Muscle of leg (tissue), 11 donors: ENCODE measurements around the gene ZKSCAN8. TPM values are rescaled to one million over a fixed set of nuclear protein-coding genes. Genes with fewer than 3 reads are reported as not detected.
A peak's percentile ranks its signal among the peaks of the same experiment; 100 is the strongest.

Source experiments
- DNase-seq: peaks from one replicate; pipeline ENCODE4 v3.0.0; 2013
- H3K27ac ChIP-seq: one replicate; pipeline ENCODE4 v1.5.1; 2013; ENCODE audit warnings: mild to moderate bottlenecking, low read length, control low read depth
- H3K27me3 ChIP-seq: one replicate; pipeline ENCODE4 v1.6.1; 2013; ENCODE audit warnings: low read length; ENCODE audit not compliant: control insufficient read depth, insufficient read depth
- H3K36me3 ChIP-seq: one replicate; pipeline ENCODE4 v1.6.1; 2013; ENCODE audit warnings: low read length; ENCODE audit not compliant: control insufficient read depth, insufficient read depth
- H3K4me1 ChIP-seq: one replicate; pipeline ENCODE4 v1.6.1; 2013; ENCODE audit warnings: low read length; ENCODE audit not compliant: control insufficient read depth, insufficient read depth
- H3K4me3 ChIP-seq: one replicate; pipeline ENCODE4 v1.5.1; 2013; ENCODE audit warnings: low read length, control low read depth
- H3K9me3 ChIP-seq: replicated peaks from 2 replicates; pipeline ENCODE4 v1.6.1; 2013; ENCODE audit warnings: low read depth, low read length; ENCODE audit not compliant: control insufficient read depth
- WGBS: methylation state at CpG from one replicate; pipeline ENCODE4 v1.1.5; 2013; ENCODE audit warnings: missing lambda C conversion rate; ENCODE audit not compliant: insufficient coverage; 5-methylcytosine and 5-hydroxymethylcytosine counted together
- polyA plus RNA-seq, 8 donors: library from polyadenylated mRNA; unstranded; fragments of 120-200 nt; gene quantifications; one replicate each; pipeline versions ENCODE4 v1.2.1 to v1.2.3, GENCODE V29; 2013; ENCODE audit warnings: inconsistent platforms in 1 of 8, low replicate concordance in 1 of 8; ENCODE audit not compliant: insufficient read length in 8 of 8, insufficient read depth in 1 of 8
- total RNA-seq: library from RNA; stranded (reverse); fragments of 120-200 nt; gene quantifications from one replicate; pipeline ENCODE4 v1.2.4, GENCODE V29; 2013

ZKSCAN8 gene
- total and polyA plus RNA-seq, 9 donors, result 17.1 to 24.4 (median 20.2) TPM

GRCh38 chr6:28159029-28159607 lies 17.4 kb downstream of the ZKSCAN8 start:
- Histone ChIP-seq H3K36me3 (peaks cover 18% of the 10 kb centered on the region), H3K27ac (no peak overlapping the region), H3K4me3 (no peak overlapping the region), H3K27me3 (no peaks in the 10 kb centered on the region), H3K4me1 (peaks cover 10% of the 10 kb centered on the region), H3K9me3 (no peaks in the 10 kb centered on the region)
- DNase-seq, result no peak
- no CpG with 5 or more reads among the region's 4 CpGs for WGBS

- 90% methylated on average over 1 of the region's 2 CpGs for WGBS
- no peaks in the 10 kb centered on the region for H3K27me3 ChIP-seq
Observed at GRCh38 chr6:28160233-28160632, 18.6 kb downstream of the ZKSCAN8 start.

GRCh38 chr6:28161410-28162079 lies 19.9 kb downstream of the ZKSCAN8 start:
- peaks cover 10% of the 10 kb centered on the region for H3K36me3 ChIP-seq
- H3K27me3 ChIP-seq, result no peaks in the 10 kb centered on the region
- H3K4me1 ChIP-seq, result peaks cover 12% of the 10 kb centered on the region
- peak overlapping the region; percentile 56 for H3K4me3 ChIP-seq
- DNase-seq, result peak; percentile 82
- H3K9me3 ChIP-seq, result no peaks in the 10 kb centered on the region
- H3K27ac ChIP-seq, result peak overlapping the region; percentile 58
- WGBS, result 9% methylated on average over 28 of the region's 32 CpGs

More at GRCh38 chr6:28160233-28160632, 18.6 kb downstream of the ZKSCAN8 start:
- Histone ChIP-seq H3K9me3 (no peaks in the 10 kb centered on the region), H3K27ac (no peak overlapping the region), H3K4me1 (peaks cover 12% of the 10 kb centered on the region), H3K36me3 (peaks cover 10% of the 10 kb centered on the region), H3K4me3 (no peak overlapping the region)
- DNase-seq, result no peak

- Histone ChIP-seq H3K9me3 (no peaks in the 10 kb centered on the region), H3K27ac (peak overlapping the region; percentile 44), H3K36me3 (peaks cover 2% of the 10 kb centered on the region), H3K4me1 (peaks cover 12% of the 10 kb centered on the region), H3K27me3 (no peaks in the 10 kb centered on the region), H3K4me3 (no peak overlapping the region)
- WGBS, result no CpG with 5 or more reads among the region's 1 CpG
- DNase-seq, result peak; percentile 34
Observed at GRCh38 chr6:28165563-28165962, 23.9 kb downstream of the ZKSCAN8 start.

GRCh38 chr6:28167068-28167467 lies 25.4 kb downstream of the ZKSCAN8 start:
- WGBS, result no CpG with 5 or more reads among the region's 4 CpGs
- no peak overlapping the region for H3K4me3 ChIP-seq
- H3K36me3 ChIP-seq, result peaks cover 2% of the 10 kb centered on the region
- no peaks in the 10 kb centered on the region for H3K27me3 ChIP-seq
- H3K9me3 ChIP-seq, result no peaks in the 10 kb centered on the region
- H3K4me1 ChIP-seq, result peaks cover 4% of the 10 kb centered on the region
- no peak overlapping the region for H3K27ac ChIP-seq
- DNase-seq, result no peak

GRCh38 chr6:28167926-28168325 lies 26.2 kb downstream of the ZKSCAN8 start:
- H3K9me3 ChIP-seq, result no peaks in the 10 kb centered on the region
- no CpG with 5 or more reads among the region's 1 CpG for WGBS
- DNase-seq, result no peak
- peaks cover 2% of the 10 kb centered on the region for H3K36me3 ChIP-seq
- no peak overlapping the region for H3K4me3 ChIP-seq
- H3K4me1 ChIP-seq, result peaks cover 2% of the 10 kb centered on the region
- H3K27ac ChIP-seq, result no peak overlapping the region
- H3K27me3 ChIP-seq, result no peaks in the 10 kb centered on the region

- Histone ChIP-seq H3K27ac (no peak overlapping the region), H3K9me3 (no peaks in the 10 kb centered on the region), H3K27me3 (no peaks in the 10 kb centered on the region), H3K4me1 (no peaks in the 10 kb centered on the region), H3K4me3 (no peak overlapping the region), H3K36me3 (peaks cover 2% of the 10 kb centered on the region)
- 100% methylated on average over 1 of the region's 2 CpGs for WGBS
- DNase-seq, result no peak
Observed at GRCh38 chr6:28171271-28171670, 29.6 kb downstream of the ZKSCAN8 start.

GRCh38 chr6:28172006-28172405 lies 30.3 kb downstream of the ZKSCAN8 start:
- H3K9me3 ChIP-seq, result no peaks in the 10 kb centered on the region
- DNase-seq, result no peak
- no peak overlapping the region for H3K27ac ChIP-seq
- WGBS, result no CpG with 5 or more reads among the region's 2 CpGs
- peaks cover 2% of the 10 kb centered on the region for H3K36me3 ChIP-seq
- H3K4me3 ChIP-seq, result no peak overlapping the region
- no peaks in the 10 kb centered on the region for H3K4me1 ChIP-seq
- H3K27me3 ChIP-seq, result no peaks in the 10 kb centered on the region

GRCh38 chr6:28176373-28176772 lies 34.7 kb downstream of the ZKSCAN8 start:
- Histone ChIP-seq H3K9me3 (no peaks in the 10 kb centered on the region), H3K27ac (no peak overlapping the region), H3K4me3 (no peak overlapping the region), H3K27me3 (no peaks in the 10 kb centered on the region), H3K4me1 (no peaks in the 10 kb centered on the region), H3K36me3 (no peaks in the 10 kb centered on the region)
- no peak for DNase-seq
- no CpG with 5 or more reads among the region's 1 CpG for WGBS

- no peak for DNase-seq
- Histone ChIP-seq H3K36me3 (no peaks in the 10 kb centered on the region), H3K4me1 (no peaks in the 10 kb centered on the region), H3K27me3 (no peaks in the 10 kb centered on the region), H3K27ac (no peak overlapping the region), H3K9me3 (peaks cover 2% of the 10 kb centered on the region), H3K4me3 (no peak overlapping the region)
- no CpG with 5 or more reads among the region's 1 CpG for WGBS
Observed at GRCh38 chr6:28182255-28182654, 40.6 kb downstream of the ZKSCAN8 start.
